GM13977 (cell line): ENCODE data around the gene HIPK4.

Source experiments
- DNase-seq: peaks from one replicate; pipeline ENCODE4 v3.0.0; 2012; ENCODE audit warnings: low spot score
- CTCF ChIP-seq: IDR thresholded peaks from 2 replicates; pipeline ENCODE4 v1.5.1; 2012; ENCODE audit warnings: mild to moderate bottlenecking, control low read depth; ENCODE audit not compliant: insufficient read depth; ENCODE audit errors: extremely low read depth, missing control alignments
- in situ Hi-C: fragments of 300-500 bp; cut with MboI; formaldehyde crosslinking; loops from one replicate; pipeline ENCODE4 v1.12.0; 2022; ENCODE audit warnings: low sequenced_read_pairs, low pct_unique_long_range_greater_than_20kb, mixed read lengths, inconsistent platforms; ENCODE audit not compliant: unreplicated experiment

The HIPK4 gene

GRCh38 chr19:40358773-40359172 lies 31.2 kb downstream of the HIPK4 start:
- TF ChIP-seq CTCF: no peak
- no peak for DNase-seq
- in situ Hi-C loops: no loop called here

GRCh38 chr19:40357640-40358039 lies 32.3 kb downstream of the HIPK4 start:
- in situ Hi-C loops: no loop called here

GRCh38 chr19:40356681-40357595 lies 33.0 kb downstream of the HIPK4 start:
- in situ Hi-C loops: no loop called here
- TF ChIP-seq CTCF: no peak
- DNase-seq: no peak

More at GRCh38 chr19:40357640-40358039, 32.3 kb downstream of the HIPK4 start:
- TF ChIP-seq CTCF: no peak
- no peak for DNase-seq

- no peak for TF ChIP-seq CTCF
- no peak for DNase-seq
- in situ Hi-C loops: no loop called here
Observed at GRCh38 chr19:40355975-40356680, 33.9 kb downstream of the HIPK4 start.

GRCh38 chr19:40348961-40349507 lies 40.9 kb downstream of the HIPK4 start:
- TF ChIP-seq CTCF: no peak
- in situ Hi-C loops: no loop called here

GRCh38 chr19:40348125-40348913 lies 41.7 kb downstream of the HIPK4 start, which contains the start of the genes C19orf47 and PLD3:
Gene C19orf47 (minus strand): TSS chr19:40348397. CDS start chr19:40341857, 6,540 bp downstream.
Gene PLD3 (plus strand): TSS chr19:40348695. CDS start chr19:40366484, 17,789 bp downstream.
- TF ChIP-seq CTCF: no peak
- in situ Hi-C loops: no loop called here
- peak; percentile 100 for DNase-seq

More at GRCh38 chr19:40348961-40349507, 40.9 kb downstream of the HIPK4 start:
- no peak for DNase-seq
